GM12878 (cell line): Measurements from ENCODE around the gene MGAT3. TPM values are rescaled to one million over a fixed set of nuclear protein-coding genes. Genes with fewer than 3 reads are reported as not detected.

Experiments
- E2F4 ChIP-seq: IDR thresholded peaks from 2 replicates; pipeline ENCODE4 v1.6.1; 2012; ENCODE audit warnings: low read depth, low read length, improper control_type of control experiment
- E4F1 ChIP-seq: fragments of 450-650 bp; IDR thresholded peaks from 2 replicates; pipeline ENCODE4 v1.6.1; 2018; ENCODE audit warnings: borderline replicate concordance, mild to moderate bottlenecking; ENCODE audit not compliant: partially characterized antibody
- EGR1 ChIP-seq, 2 experiments: IDR thresholded peaks; 1 replicate in 1 of 2; 2 replicates in 1 of 2; pipeline ENCODE4 v1.6.1; 2011 to 2012; ENCODE audit warnings: low read depth in 2 of 2, low read length in 2 of 2, borderline replicate concordance in 1 of 2, mild to moderate bottlenecking in 1 of 2, moderate library complexity in 1 of 2
- FOS ChIP-seq: IDR thresholded peaks from 3 replicates; pipeline ENCODE4 v1.6.1; 2011; ENCODE audit warnings: borderline replicate concordance; ENCODE audit not compliant: insufficient read length; ENCODE audit errors: extremely low read depth
- HCFC1 ChIP-seq: fragments of 150-350 bp; IDR thresholded peaks from 2 replicates; pipeline ENCODE4 v1.6.1; 2014; ENCODE audit warnings: low read length
- IKZF1 ChIP-seq: fragments of 450-650 bp; conservative IDR thresholded peaks from 2 replicates; pipeline ENCODE4 v1.6.1; 2017; ENCODE audit warnings: antibody characterized with exemption, mild to moderate bottlenecking
- KDM1A ChIP-seq: fragments of 200-600 bp; sonication (generic); IDR thresholded peaks from 2 replicates; pipeline ENCODE4 v1.6.1; 2016; ENCODE audit warnings: borderline replicate concordance
- MAX ChIP-seq: IDR thresholded peaks from 2 replicates; pipeline ENCODE4 v1.6.1; 2012; ENCODE audit warnings: low read depth, low read length, improper control_type of control experiment
- NFIC ChIP-seq: IDR thresholded peaks from 2 replicates; pipeline ENCODE4 v1.6.1; 2012; ENCODE audit warnings: low read depth, mild to moderate bottlenecking, inconsistent platforms, low read length, moderate library complexity
- NR2C1 ChIP-seq: fragments of 450-650 bp; IDR thresholded peaks from 2 replicates; pipeline ENCODE4 v1.6.1; 2017; ENCODE audit warnings: antibody characterized with exemption, mild to moderate bottlenecking, moderate library complexity
- NR2F1 ChIP-seq: fragments of 450-650 bp; conservative IDR thresholded peaks from 2 replicates; pipeline ENCODE4 v1.6.1; 2017; ENCODE audit warnings: mild to moderate bottlenecking
- POLR2A ChIP-seq: IDR thresholded peaks from 2 replicates; pipeline ENCODE4 v1.6.1; 2011; ENCODE audit warnings: low read depth, mild to moderate bottlenecking, low read length
- RB1 ChIP-seq: fragments of 450-650 bp; formaldehyde crosslinking; IDR thresholded peaks from 2 replicates; pipeline ENCODE4 v1.6.1; 2017; ENCODE audit warnings: mild to moderate bottlenecking, borderline replicate concordance
- SPI1 ChIP-seq: IDR thresholded peaks from 2 replicates; pipeline ENCODE4 v1.6.1; 2011; ENCODE audit warnings: low read depth, mild to moderate bottlenecking, low read length, moderate library complexity, borderline replicate concordance; ENCODE audit not compliant: insufficient read depth
- ZBTB40 ChIP-seq: fragments of 450-650 bp; IDR thresholded peaks from 2 replicates; pipeline ENCODE4 v1.6.1; 2016; ENCODE audit warnings: mild to moderate bottlenecking, moderate library complexity, borderline replicate concordance
- ZNF592 ChIP-seq: fragments of 450-650 bp; IDR thresholded peaks from 2 replicates; pipeline ENCODE4 v1.6.1; 2017; ENCODE audit warnings: mild to moderate bottlenecking, moderate library complexity
- polyA plus RNA-seq, 11 experiments: library from polyadenylated mRNA; depleted of rRNA in 4 of 11; unstranded in 6 of 11; stranded (reverse) in 5 of 11; fragments of >200 nt; fragmentation: Nextera tagmentation in 4 of 11; fragmentation: Illumina TruSeq in 1 of 11; extraction: Ambion mirVana in 4 of 11; extraction: Trizol in 1 of 11; gene quantifications; 1 replicate in 1 of 11; 2 replicates in 10 of 11; pipeline versions ENCODE4 v1.2.1 to v1.2.3, GENCODE V29; 2011 to 2016; ENCODE audit warnings: inconsistent platforms in 2 of 11, missing spikeins in 2 of 11, low read depth in 1 of 11
- total RNA-seq, 4 experiments: library from RNA; depleted of rRNA in 3 of 4; stranded (reverse); fragments of >200 nt in 3 of 4; fragmentation: Illumina TruSeq in 1 of 4; extraction: Trizol in 1 of 4; gene quantifications; 2 replicates each; pipeline versions ENCODE4 v1.2.1 to v1.2.3, GENCODE V29; 2013 to 2021

The MGAT3 gene
- total and polyA plus RNA-seq, 10 of the 15 experiments (the other 5 are each of a cell fraction or from before 2014, with no cell fraction given): 0.32 to 40.2 (median 11.9) TPM

- peak; percentile 77 for TF ChIP-seq ZBTB40
- TF ChIP-seq KDM1A: no peak
- TF ChIP-seq EGR1 (IDR thresholded peaks at IDR 0.05; ENCODE audit: borderline replicate concordance in 1 of 2, low read depth in 2 of 2, low read length in 2 of 2): peak in 1 of 2 experiments; percentile 49; a peak in 1 of 3 replicates
- TF ChIP-seq E2F4: 0 out of 2 replicates have a peak, but pooled peaks have one; percentile 29
- TF ChIP-seq HCFC1: peak; percentile 68
- peak; percentile 35; the same call in 1 of the 2 replicates for TF ChIP-seq NR2C1
- no peak for TF ChIP-seq SPI1
- no peak for TF ChIP-seq NR2F1
- peak; percentile 91 for TF ChIP-seq MAX
- TF ChIP-seq FOS: no peak
- TF ChIP-seq POLR2A: peak; percentile 62
- TF ChIP-seq RB1: peak; percentile 79; the same call in 1 of the 2 replicates
- TF ChIP-seq E4F1: no peak
- TF ChIP-seq IKZF1: peak; percentile 81
- TF ChIP-seq ZNF592: no peak
- TF ChIP-seq NFIC: no peak
Observed at GRCh38 chr22:39528681-39529486, 72.1 kb downstream of the MGAT3 start (continued).
